Measurements from ENCODE around the gene ACER1.

Gene ACER1

DNA sequence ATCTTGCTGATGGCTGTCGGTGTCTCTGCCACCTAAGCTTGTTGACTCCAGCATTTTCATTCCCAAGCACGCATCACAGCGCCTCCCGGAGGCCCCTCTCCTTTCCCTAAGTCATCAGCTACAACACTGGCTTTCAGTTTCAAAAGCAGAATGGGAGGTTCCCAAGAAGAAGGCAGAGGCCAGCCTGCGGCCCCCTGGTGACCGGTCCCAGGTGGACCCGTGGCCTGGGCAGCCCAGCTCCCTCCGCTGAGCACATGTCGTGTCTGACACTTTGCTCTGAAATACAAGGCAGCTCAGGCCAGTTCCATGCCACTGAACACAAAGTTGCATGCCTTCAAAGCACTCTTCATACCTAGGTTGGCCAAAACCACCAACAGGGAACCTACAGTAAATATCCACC is 62.2 kb downstream of the ACER1 start:
- ChIA-PET POLR2A (no interaction called here), CTCF (interaction anchor here (0.6 to 1.4 kb wide), 7 partner anchors 9 to 749 kb away, joined by 3 to 6 read pairs (median 5); partner anchors contain the start of gene ALKBH7)
- Histone ChIP-seq H3K27ac (ENCODE audit: extremely low read depth, low read depth, low read length) (no peak overlapping the region), H3K4me3 (ENCODE audit: low read depth, low read length) (no peak overlapping the region), H3K36me3 (ENCODE audit: control insufficient read depth in 2 of 2, insufficient read depth in 1 of 2, low read length in 2 of 2) (peaks cover 12 to 40% of the 10 kb centered on the region in 2 experiments; a peak in 2 of 3 replicates), H3K4me1 (ENCODE audit: control insufficient read depth, insufficient read depth, low read length) (peaks cover 23% of the 10 kb centered on the region), H3K9me3 (ENCODE audit: control insufficient read depth, insufficient read depth, low read depth, low read length) (no peaks in the 10 kb centered on the region)
- TF ChIP-seq ZNF610 (tag by site-specific recombination; IDR thresholded peaks at IDR 0.05; ENCODE audit: borderline replicate concordance): no peak
- peak; percentile 35; the same call in 1 of the 2 replicates for TF ChIP-seq PRDM1 (tag by site-specific recombination; IDR thresholded peaks at IDR 0.05)

DNA sequence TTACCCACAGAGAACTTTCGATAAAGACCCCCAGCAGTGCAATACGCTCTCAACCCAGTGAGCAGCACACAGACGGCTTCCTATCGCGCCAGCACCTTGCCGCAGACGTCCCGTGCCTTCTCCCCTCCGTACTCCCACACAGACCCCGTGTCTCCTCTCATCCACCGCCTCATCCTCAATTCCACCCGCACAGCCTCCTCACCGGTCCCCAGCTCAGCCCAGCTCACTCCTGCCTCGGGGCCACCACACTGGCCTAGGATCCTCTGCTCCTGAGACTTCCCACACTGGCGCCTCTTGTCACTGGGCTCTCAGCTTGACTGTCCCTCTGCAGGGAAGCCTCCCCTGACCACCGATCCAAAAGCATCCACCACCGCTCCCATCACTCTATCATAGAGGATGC is 62.6 kb downstream of the ACER1 start:
- TF ChIP-seq HOXA7 (CRISPR knock-in tag; IDR thresholded peaks at IDR 0.05; ENCODE audit: borderline replicate concordance): no peak
- TF ChIP-seq ZNF777 (tag by site-specific recombination; IDR thresholded peaks at IDR 0.05; ENCODE audit: borderline replicate concordance): no peak
- TF ChIP-seq ZNF768 (tag by site-specific recombination; IDR thresholded peaks at IDR 0.05): no peak
- TF ChIP-seq, protein P1, sequence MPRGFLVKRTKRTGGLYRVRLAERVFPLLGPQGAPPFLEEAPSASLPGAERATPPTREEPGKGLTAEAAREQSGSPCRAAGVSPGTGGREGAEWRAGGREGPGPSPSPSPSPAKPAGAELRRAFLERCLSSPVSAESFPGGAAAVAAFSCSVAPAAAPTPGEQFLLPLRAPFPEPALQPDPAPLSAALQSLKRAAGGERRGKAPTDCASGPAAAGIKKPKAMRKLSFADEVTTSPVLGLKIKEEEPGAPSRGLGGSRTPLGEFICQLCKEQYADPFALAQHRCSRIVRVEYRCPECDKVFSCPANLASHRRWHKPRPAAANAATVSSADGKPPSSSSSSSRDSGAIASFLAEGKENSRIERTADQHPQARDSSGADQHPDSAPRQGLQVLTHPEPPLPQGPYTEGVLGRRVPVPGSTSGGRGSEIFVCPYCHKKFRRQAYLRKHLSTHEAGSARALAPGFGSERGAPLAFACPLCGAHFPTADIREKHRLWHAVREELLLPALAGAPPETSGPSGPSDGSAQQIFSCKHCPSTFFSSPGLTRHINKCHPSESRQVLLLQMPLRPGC (tag by site-specific recombination; IDR thresholded peaks at IDR 0.05): no peak
- TF ChIP-seq ZNF214 (tag by site-specific recombination; IDR thresholded peaks at IDR 0.05; ENCODE audit: borderline replicate concordance): no peak
- TF ChIP-seq ZNF555 (tag by site-specific recombination; conservative IDR thresholded peaks at IDR 0.05): no peak
- Histone ChIP-seq H3K36me3 (ENCODE audit: control insufficient read depth in 2 of 2, insufficient read depth in 1 of 2, low read length in 2 of 2) (peaks cover 14 to 40% of the 10 kb centered on the region in 2 experiments; a peak in 2 of 3 replicates), H3K27ac (ENCODE audit: extremely low read depth, low read depth, low read length) (no peak overlapping the region), H3K9me3 (ENCODE audit: control insufficient read depth, insufficient read depth, low read depth, low read length) (no peaks in the 10 kb centered on the region), H3K4me1 (ENCODE audit: control insufficient read depth, insufficient read depth, low read length) (peaks cover 23% of the 10 kb centered on the region), H3K4me3 (ENCODE audit: low read depth, low read length) (no peak overlapping the region)
- ChIA-PET POLR2A (interaction anchor here (1.2 kb wide), 1 partner anchor 8 kb away, joined by 3 read pairs; no protein-coding TSS in a partner anchor), CTCF (interaction anchor here (0.6 to 1.4 kb wide), 5 partner anchors 9 to 748 kb away, joined by 3 to 6 read pairs (median 5); partner anchors contain the start of gene ALKBH7)

DNA sequence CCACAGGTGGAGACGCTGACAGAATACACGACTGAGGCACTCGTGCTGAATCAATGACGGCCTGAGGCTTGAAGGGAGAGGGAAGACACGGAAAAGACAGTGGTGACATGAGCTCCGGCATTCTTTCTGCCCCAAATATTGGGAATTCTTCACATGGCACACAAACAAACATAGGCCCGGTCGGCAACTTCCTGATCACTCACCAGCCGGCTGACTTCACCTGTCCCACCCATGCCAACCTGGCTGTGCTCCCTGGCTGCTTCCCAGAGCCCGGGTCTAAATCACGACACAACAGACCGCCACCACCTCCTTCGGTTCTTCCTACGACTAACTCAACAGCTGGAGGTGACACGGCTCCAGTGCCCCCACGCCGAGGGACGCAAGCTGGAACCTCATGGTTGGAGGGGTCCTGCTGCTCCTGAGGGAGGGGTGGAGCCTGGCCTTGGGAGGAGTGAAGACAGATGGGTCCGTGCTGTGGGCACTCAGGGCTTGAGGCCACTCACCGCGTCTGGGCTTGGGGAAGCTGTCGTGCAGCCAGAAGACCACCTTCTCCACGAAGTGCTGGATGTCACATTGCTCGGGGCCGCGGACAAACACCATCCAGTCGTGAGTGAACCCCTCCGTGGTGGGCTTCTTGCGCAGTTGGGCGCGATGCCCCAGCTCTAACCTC is 63.2 kb downstream of the ACER1 start:
- TF ChIP-seq ZBTB48 (tag by site-specific recombination; IDR thresholded peaks at IDR 0.05) (no peak), ZSCAN16 (tag by site-specific recombination; IDR thresholded peaks at IDR 0.05) (no peak), ZNF610 (tag by site-specific recombination; IDR thresholded peaks at IDR 0.05; ENCODE audit: borderline replicate concordance) (no peak), ZBTB21 (tag by site-specific recombination; IDR thresholded peaks at IDR 0.05) (no peak), ZNF747 (tag by site-specific recombination; IDR thresholded peaks at IDR 0.05) (no peak), ZNF341 (tag by site-specific recombination; IDR thresholded peaks at IDR 0.05; ENCODE audit: low read depth) (no peak), ZNF585B (tag by site-specific recombination; IDR thresholded peaks at IDR 0.05) (no peak), BCL11B (tag by site-specific recombination; IDR thresholded peaks at IDR 0.05; ENCODE audit: low read depth) (no peak), ZNF37A (tag by site-specific recombination; IDR thresholded peaks at IDR 0.05) (no peak), ZNF16 (tag by site-specific recombination; IDR thresholded peaks at IDR 0.05; ENCODE audit: low read depth) (no peak)
- TF ChIP-seq, protein P2, sequence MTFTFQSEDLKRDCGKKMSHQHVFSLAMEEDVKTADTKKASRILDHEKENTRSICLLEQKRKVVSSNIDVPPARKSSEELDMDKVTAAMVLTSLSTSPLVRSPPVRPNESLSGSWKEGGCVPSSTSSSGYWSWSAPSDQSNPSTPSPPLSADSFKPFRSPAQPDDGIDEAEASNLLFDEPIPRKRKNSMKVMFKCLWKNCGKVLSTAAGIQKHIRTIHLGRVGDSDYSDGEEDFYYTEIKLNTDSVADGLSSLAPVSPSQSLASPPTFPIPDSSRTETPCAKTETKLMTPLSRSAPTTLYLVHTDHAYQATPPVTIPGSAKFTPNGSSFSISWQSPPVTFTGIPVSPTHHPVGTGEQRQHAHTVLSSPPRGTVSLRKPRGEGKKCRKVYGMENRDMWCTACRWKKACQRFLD (tag by site-specific recombination; IDR thresholded peaks at IDR 0.05): no peak
- TF ChIP-seq, protein P3, sequence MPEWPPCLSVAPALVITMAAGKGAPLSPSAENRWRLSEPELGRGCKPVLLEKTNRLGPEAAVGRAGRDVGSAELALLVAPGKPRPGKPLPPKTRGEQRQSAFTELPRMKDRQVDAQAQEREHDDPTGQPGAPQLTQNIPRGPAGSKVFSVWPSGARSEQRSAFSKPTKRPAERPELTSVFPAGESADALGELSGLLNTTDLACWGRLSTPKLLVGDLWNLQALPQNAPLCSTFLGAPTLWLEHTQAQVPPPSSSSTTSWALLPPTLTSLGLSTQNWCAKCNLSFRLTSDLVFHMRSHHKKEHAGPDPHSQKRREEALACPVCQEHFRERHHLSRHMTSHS (tag by site-specific recombination; IDR thresholded peaks at IDR 0.05): no peak
- POLR2A ChIA-PET: interaction anchor here (1.2 kb wide), 1 partner anchor 8 kb away, joined by 3 read pairs; no protein-coding TSS in a partner anchor
- no peak overlapping the region for H3K4me3 ChIP-seq (ENCODE audit: low read depth, low read length)
- peaks cover 16 to 40% of the 10 kb centered on the region in 2 experiments; a peak in 2 of 3 replicates for H3K36me3 ChIP-seq (ENCODE audit: control insufficient read depth in 2 of 2, insufficient read depth in 1 of 2, low read length in 2 of 2)
- no peak overlapping the region for H3K27ac ChIP-seq (ENCODE audit: extremely low read depth, low read depth, low read length)
- CTCF ChIA-PET: interaction anchor here (1.3 to 1.4 kb wide), 2 partner anchors 8 to 52 kb away, joined by 5 to 6 read pairs; no protein-coding TSS in a partner anchor
- no peaks in the 10 kb centered on the region for H3K9me3 ChIP-seq (ENCODE audit: control insufficient read depth, insufficient read depth, low read depth, low read length)
- H3K4me1 ChIP-seq (ENCODE audit: control insufficient read depth, insufficient read depth, low read length): peaks cover 23% of the 10 kb centered on the region
